ENCODE measurements around the gene FILIP1.

DNA sequence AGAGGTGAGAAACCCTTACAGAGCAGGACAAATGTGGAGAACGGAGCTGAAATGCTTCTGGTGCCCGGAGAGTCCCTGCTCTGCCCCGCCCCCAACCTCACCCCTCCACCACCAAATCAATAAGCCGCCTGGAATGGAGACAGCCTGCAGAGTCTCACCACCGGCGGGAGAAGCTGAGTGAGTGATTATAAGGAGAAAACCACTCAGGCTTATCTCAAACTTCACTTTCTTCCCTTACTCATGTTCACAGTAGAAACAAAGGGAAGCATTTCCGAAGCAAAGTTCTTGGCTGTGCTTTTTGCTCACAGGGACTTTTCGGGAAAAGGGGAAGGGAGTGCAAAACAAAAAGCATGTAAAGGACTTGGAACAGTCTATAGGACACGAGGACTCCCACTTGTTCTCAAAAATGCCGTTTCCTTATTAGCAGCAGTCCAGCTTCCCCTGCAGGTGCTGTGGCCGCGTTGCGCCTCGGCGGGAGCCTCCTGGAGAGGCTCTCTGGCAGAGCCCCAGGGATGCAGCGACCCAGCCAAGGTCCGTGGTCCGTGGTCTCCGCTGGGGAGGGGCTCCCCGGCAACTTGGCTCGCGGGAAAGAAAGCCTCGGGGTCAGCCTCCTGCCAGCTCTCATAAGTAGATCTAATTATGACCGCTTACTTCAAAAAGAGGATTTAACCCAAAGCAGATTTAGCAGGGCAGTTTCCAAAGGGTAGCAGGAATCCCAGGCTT is 144.2 kb downstream of the FILIP1 start:
- TF ChIP-seq, protein P1, sequence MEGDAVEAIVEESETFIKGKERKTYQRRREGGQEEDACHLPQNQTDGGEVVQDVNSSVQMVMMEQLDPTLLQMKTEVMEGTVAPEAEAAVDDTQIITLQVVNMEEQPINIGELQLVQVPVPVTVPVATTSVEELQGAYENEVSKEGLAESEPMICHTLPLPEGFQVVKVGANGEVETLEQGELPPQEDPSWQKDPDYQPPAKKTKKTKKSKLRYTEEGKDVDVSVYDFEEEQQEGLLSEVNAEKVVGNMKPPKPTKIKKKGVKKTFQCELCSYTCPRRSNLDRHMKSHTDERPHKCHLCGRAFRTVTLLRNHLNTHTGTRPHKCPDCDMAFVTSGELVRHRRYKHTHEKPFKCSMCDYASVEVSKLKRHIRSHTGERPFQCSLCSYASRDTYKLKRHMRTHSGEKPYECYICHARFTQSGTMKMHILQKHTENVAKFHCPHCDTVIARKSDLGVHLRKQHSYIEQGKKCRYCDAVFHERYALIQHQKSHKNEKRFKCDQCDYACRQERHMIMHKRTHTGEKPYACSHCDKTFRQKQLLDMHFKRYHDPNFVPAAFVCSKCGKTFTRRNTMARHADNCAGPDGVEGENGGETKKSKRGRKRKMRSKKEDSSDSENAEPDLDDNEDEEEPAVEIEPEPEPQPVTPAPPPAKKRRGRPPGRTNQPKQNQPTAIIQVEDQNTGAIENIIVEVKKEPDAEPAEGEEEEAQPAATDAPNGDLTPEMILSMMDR (IDR thresholded peaks at IDR 0.05) = no peak
- TF ChIP-seq POLR2A (IDR thresholded peaks at IDR 0.05) = no peak

All from ovary (tissue), 3 donors.